Adrenal gland (tissue), 5 donors: ENCODE measurements around the gene C3AR1.

Experiments
- CTCF ChIP-seq, 6 experiments: fragments of 450-650 bp in 4 of 6; fragments of 200-600 bp in 2 of 6; sonication (generic) in 1 of 6; IDR thresholded peaks; 1 replicate in 5 of 6; 2 replicates in 1 of 6; pipeline versions ENCODE4 v1.5.1 to v1.8.0; 2016 to 2021; ENCODE audit warnings: antibody characterized with exemption in 6 of 6, mild to moderate bottlenecking in 2 of 6, moderate library complexity in 1 of 6
- POLR2A ChIP-seq, 2 donors: fragments of 450-650 bp; IDR thresholded peaks; one replicate each; pipeline ENCODE4 v1.6.1; 2017; ENCODE audit warnings: antibody characterized with exemption in 2 of 2, mild to moderate bottlenecking in 2 of 2, moderate library complexity in 1 of 2
- donor health status: DM: no; HTN: no; CAD: no.

GRCh38 chr12:8075935-8076334, 9.8 kb upstream of the C3AR1 start:
- no peak for TF ChIP-seq CTCF (IDR thresholded peaks at IDR 0.05)
- TF ChIP-seq POLR2A (IDR thresholded peaks at IDR 0.05) = no peak
